ENCODE data around the gene RAPGEF5. TPM values are rescaled to one million over a fixed set of nuclear protein-coding genes. Genes with fewer than 3 reads are reported as not detected.

RAPGEF5 gene
- total RNA-seq, 1 donor from 2014 or later = 56.9 TPM

DNA sequence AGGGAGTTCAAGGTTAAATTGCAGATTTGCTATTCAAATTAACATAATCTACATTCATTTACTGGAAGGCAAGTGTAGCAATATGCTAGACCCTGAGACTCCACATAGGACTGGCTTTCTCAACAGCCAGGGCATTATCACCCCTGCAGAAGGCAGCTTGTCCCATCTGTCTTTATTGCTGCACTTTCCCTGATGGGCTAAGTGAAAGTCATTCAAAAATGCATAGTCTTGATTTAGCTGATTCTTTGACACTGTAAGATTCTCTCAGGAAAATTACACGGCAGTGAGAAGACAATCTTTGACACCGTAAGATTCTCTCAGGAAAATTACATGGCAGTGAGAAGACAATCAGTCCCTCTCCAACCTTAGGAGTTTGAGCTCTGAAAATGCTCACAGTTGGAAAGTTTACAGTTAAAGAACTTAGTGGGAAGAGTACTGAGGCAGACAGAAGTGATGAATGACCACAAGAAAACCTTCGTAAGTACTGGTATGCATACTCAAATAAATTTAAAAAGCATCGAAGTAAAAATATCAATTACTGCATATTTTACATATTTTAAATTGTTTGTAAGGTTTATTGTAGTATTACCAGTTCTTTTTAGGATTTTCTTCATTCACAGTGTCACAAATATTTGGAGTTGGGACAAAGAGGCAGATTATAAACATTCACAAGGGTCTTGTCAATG lies 88.9 kb downstream of the RAPGEF5 start:
- DNase-seq (ENCODE audit: low spot score) = no peak

DNA sequence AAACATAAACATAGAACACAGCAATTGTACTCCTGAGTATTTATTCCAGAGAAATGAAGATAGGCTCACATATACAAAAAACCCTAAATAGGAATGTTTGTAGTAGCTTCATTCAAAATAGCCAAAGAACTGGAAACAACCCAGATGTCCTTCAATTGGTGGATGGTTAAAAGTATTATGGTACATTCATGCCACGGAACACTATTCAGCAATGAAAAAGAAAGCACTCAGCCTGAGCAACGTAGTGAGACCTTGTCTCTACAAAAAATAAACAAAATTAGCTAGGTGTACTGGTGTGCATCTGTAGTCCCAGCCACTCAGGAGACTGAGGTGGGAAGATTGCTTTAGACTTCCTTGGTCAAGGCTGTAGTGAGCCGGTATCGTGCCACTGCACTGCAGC lies 94.4 kb downstream of the RAPGEF5 start:
- no peak for DNase-seq (ENCODE audit: low spot score)

DNA sequence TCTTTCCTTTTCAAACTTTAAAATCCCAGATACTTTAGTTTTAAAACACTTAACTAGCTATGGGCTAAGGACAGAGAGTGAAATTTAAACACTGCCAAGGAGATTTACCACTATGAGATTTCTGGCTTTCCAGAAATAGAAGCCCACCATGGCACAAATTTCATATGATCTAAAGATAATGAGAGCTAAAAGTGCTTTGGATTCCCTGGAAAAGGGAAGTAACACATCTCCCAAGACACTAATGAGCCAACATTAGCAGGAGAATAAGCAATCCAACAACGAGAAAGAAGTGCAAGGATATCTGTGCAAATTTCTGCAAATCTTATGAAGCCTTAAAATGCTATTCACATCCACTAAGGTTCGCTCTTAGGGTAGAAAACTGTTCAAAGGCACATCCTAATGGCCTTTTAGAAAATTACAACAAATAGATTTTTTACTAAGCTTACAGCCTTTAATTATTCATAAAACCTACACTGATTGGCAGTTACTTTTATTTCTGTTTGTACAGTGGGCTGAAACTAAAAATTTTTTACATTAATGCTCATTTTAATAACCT lies 100.3 kb downstream of the RAPGEF5 start:
- no peak for DNase-seq (ENCODE audit: low spot score)

DNA sequence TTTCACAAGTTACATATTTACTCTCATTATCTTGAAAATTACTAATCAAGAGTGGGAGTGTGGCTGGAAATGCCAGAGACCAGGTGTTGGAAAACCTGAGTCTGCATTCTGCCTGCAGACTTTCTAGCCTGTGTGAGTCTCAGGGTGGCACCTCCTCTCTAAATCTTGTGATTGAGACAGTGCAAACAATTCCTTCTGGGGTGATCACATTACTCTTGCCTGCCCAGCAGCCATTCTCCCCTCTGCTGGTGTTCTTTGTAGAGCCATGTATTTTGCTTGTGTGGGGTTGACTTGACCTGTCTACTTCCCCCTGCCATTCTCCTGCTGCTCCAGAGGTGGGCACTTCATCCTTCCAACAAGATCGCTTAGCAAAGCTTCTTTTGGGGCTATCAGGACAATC lies 101.1 kb downstream of the RAPGEF5 start:
- no peak for DNase-seq (ENCODE audit: low spot score)

- DNase-seq (ENCODE audit: low spot score) = no peak
Observed at GRCh38 chr7:22255342-22255741, 101.6 kb downstream of the RAPGEF5 start.

DNA sequence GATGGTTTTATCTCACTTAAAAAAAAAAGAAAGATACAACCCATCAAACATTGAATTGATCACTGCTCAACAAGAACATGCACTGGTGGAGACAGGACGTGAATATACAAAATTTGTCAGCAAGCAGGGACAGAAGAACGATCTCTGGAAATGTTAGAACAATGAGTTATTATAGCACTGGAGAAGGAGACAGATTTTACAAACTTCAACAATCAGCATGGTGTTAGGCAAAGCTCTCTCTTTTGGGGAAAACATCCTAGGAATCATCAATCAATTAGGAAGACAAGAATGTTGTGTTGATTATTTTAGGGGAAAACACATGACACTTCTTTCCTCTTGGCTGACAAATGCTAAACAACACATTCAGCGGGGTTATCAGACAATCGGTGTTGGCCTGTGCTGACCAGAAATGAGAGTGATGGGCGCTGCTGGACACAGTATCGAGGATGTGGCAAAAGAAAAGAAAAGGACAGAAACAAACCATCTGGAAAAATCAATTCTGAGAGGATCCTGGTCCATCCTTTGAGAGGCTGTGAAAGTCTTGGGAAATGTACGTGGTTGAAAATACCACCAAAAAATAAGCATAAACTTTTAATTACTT lies 103.9 kb downstream of the RAPGEF5 start:
- DNase-seq (ENCODE audit: low spot score) = no peak

GRCh38 chr7:22252016-22252415 lies 104.9 kb downstream of the RAPGEF5 start:
- no peak for DNase-seq (ENCODE audit: low spot score)

DNA sequence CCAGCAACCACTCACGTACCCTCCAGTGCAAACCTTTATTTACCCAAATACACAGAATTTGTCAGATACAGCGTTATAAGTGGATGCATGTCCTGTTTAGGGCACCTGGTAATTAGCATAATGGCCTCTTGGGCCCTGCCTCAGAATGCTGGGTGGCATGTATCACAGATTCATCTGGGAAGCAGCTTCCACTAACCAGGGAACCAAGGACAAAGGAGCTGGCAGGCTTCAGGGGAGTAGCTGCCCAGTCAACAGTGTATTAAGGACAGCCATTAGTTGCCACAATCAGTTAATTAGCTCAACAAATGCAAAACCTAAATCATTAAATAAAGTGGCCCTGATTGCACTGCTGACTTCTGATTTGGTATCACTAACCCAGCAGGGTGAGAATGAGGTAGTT lies 105.7 kb downstream of the RAPGEF5 start:
- DNase-seq (ENCODE audit: low spot score) = no peak

GRCh38 chr7:22250390-22250789 lies 106.6 kb downstream of the RAPGEF5 start:
- no peak for DNase-seq (ENCODE audit: low spot score)

- DNase-seq (ENCODE audit: low spot score) = no peak
Observed at GRCh38 chr7:22248111-22248809, 108.7 kb downstream of the RAPGEF5 start.

DNA sequence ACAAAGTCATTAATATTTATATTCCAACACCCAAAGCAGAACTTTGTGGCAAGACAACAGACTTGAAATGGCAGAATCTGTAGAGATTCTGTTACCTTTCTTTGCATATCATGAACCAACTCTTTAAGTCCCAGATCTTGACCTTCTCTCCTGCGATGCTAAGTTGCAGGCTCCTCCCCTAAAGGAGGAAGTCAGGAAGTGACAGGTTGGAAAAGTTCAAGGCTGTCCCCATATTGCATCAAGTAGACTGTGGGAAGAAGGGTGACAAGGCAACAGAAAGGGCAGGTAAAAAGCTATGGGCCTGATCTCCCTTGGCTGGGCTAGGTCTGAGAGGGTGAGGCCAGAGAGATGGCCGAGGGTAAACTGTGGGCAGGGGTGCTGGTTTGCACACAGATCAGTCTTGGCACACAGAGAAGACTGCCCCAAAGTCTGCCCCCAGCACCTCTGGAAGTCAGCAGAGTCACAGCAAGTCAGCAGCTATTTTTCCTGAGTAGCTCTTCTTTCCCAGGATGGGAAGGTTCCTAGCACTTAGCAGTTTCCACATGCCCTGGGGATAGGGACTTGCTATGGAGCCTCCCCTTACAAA lies 115.1 kb downstream of the RAPGEF5 start:
- DNase-seq (ENCODE audit: low spot score) = no peak

DNA sequence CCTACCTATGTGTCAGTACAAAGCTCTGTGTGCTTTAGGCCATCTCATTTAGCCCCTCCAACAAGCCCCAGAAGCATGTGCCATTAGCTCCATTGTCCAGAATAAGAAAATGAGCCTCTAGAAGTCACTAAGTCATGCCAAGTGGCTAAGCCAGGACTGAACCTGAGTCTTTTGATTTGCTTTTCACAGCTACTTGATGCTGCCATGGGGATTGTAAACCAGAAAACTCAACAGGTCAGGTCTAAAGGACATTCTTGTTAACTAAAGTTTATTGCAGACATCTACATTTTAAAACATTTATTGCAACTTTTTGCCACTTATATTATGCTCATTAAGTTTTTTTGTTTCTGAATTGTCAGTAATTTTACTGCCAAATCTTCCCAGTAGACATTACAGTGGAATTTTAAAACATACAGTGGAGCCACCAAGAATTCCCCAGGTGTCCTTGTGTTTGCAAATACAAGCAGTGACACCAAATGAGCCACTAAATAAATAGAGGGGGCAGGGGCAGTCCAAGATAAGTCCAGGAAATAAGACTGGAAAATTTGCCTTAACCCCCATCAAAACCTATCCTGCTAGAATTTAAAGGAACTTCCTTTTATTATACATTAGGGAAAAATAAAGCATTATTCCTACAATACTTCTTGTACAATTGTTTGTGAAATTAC lies 115.9 kb downstream of the RAPGEF5 start:
- no peak for DNase-seq (ENCODE audit: low spot score)

GRCh38 chr7:22238354-22239311 lies 118.3 kb downstream of the RAPGEF5 start:
- no peak for DNase-seq (ENCODE audit: low spot score)

- DNase-seq (ENCODE audit: low spot score) = no peak
Observed at GRCh38 chr7:22235134-22235533, 121.8 kb downstream of the RAPGEF5 start.

DNA sequence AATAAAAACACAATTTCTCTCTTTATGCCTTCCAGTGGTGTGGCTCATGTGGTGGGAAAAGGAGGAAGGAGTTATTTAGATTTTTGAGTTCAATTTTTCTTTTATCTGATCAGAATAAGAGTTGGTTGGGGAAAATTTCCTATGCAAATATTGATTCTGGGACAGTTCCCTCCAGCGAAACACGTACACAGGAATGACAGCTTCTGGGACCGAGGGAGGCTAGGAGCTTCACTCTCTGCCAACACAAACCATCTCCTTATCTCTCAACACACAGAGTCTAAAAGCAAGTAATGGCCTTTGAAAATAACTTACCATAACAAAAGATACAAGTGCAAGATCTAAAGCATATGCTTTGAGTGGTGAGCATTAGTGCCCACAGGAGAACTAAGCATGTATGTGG lies 122.7 kb downstream of the RAPGEF5 start:
- no peak for DNase-seq (ENCODE audit: low spot score)

GRCh38 chr7:22231806-22232205 lies 125.1 kb downstream of the RAPGEF5 start:
- no peak for DNase-seq (ENCODE audit: low spot score)

DNA sequence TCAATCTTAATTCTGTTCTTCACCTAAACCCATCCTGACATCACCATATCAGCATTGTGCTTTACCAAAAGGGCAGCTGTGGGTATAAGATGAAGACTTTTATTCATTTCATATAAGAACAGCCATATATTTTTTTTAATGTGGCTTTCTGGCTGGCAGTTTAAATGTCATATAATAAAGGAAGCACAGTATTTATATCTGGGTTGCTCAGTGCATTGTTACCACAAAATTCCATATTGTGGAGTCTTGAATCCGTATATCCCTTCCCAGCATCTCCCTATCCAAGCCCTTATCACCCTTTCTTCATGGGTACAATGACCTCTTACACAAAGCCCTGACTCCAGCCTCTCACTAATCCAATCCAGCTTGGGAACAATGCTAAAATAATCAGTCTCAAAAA lies 125.8 kb downstream of the RAPGEF5 start:
- no peak for DNase-seq (ENCODE audit: low spot score)

DNA sequence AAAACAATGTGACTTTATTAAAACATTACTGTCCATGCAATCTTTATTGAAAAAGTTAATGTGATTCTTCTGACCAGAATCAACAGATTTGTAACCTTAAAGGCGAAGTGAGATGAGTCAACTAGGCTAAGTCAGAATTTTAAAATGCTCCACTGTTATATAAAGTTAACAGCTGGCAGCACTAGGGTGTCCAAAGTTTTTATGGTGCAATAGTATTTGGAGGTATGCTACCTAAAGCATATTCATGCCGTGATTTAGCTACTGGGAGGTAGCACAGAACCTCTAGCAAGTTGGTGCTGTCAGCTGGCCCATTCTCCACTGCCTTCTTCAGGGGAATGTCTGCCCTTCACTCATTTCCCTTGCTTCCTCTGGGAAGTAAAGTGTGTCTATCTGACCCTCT lies 126.7 kb downstream of the RAPGEF5 start:
- no peak for DNase-seq (ENCODE audit: low spot score)

DNA sequence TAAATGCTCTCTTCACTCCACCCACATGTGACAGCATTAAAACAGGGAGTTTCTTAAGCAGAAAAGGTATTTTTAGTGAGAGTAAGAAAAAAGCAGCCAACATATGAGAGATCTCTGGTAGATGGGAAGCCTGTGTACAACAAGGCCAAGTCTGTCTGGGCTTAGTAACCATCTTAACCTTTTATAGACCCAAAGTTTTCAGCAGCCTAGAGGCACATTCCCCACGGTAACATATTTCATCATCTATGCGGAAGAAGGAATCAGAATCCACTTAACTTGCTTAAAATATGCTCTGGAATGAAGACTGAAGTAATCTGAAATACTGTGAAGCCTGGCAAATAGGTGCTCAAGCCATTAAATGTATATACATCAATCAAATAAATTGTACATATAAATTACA lies 127.8 kb downstream of the RAPGEF5 start:
- DNase-seq (ENCODE audit: low spot score) = no peak

GRCh38 chr7:22223807-22224206 lies 133.1 kb downstream of the RAPGEF5 start:
- no peak for DNase-seq (ENCODE audit: low spot score)

DNA sequence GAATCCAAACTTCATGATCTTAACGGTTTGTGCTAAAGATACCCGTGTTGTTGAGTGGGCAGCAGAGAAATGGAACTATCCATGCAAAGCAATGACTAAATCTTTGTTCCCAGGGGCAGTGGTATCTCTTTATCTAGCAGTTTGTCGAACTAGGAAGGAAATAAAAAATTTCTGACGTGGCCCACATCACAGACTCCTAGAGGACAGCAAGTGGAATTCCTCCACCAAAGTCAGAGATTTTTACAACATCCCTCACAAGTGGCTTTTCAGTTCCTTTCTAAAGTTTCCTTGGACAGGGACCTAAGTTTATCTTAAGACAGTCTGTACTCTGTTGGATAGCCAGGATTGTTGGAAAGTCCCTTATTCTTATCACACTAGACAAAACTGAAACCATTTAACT lies 136.0 kb downstream of the RAPGEF5 start:
- no peak for DNase-seq (ENCODE audit: low spot score)

Measured in ureter (tissue), 1 donor.